K562 (cell line): Measurements from ENCODE around the gene LYPLA2. TPM values are rescaled to one million over a fixed set of nuclear protein-coding genes. Genes with fewer than 3 reads are reported as not detected.

Experiments
- ATAC-seq: fragments of 200-7000 bp; cut with Tn5 transposase; 3 replicates; pipeline ENCODE4 v1.9.1; 2020; ENCODE audit warnings: moderate library complexity
- BruUV-seq: library from RNA; stranded (reverse); fragments of 400-500 nt; replicated peaks from 2 replicates; lab custom pipeline; 2021; lab: Mats Ljungman, UMichigan
- CTCF ChIA-PET: fragments of 300-600 bp; formaldehyde crosslinking; extraction: SDS; loops from one replicate; lab custom pipeline; 2021; ENCODE audit warnings: low intra/inter-chr PET ratio; lab: Yijun Ruan, JAX
- POLR2A ChIA-PET: fragments of 300-600, 350-650 bp; sonication (Branson Sonifier 250); formaldehyde crosslinking; extraction: SDS; loops from one replicate; lab custom pipeline; 2021; ENCODE audit warnings: antibody characterized with exemption, inconsistent platforms; lab: Yijun Ruan, JAX
- DNase-seq, 4 experiments: peaks; one replicate each; pipeline versions ENCODE4 v3.0.0 to v3.0.0-alpha.2; 2011 to 2018; ENCODE audit warnings: low spot score in 3 of 4, mixed read lengths in 3 of 4; ENCODE audit errors: extremely low read depth in 1 of 4
- FAIRE-seq: peaks from 2 replicates; lab custom pipeline; 2011; peaks lifted over from hg19 to GRCh38; lab: Jason Lieb, UNC
- H2AFZ ChIP-seq: 2 replicates; pipeline ENCODE4 v1.6.0; 2011; ENCODE audit warnings: low read depth, low read length, control low read depth, inconsistent platforms
- H3K27ac ChIP-seq: fragments of 200-600 bp; 3 replicates; pipeline ENCODE4 v1.8.0; 2011; ENCODE audit warnings: low read depth, mild to moderate bottlenecking, control low read depth, inconsistent platforms, low read length, moderate library complexity, mixed read lengths; ENCODE audit errors: extremely low read depth
- H3K27me3 ChIP-seq, 2 experiments: fragments of 300-600 bp in 1 of 2; 2 replicates in 1 of 2; 3 replicates in 1 of 2; pipeline versions ENCODE4 v1.6.0 to v1.8.0; 2011; ENCODE audit warnings: inconsistent platforms in 2 of 2, low read length in 2 of 2, mild to moderate bottlenecking in 1 of 2, mixed read lengths in 1 of 2, moderate library complexity in 1 of 2; ENCODE audit not compliant: control insufficient read depth in 2 of 2, insufficient read depth in 2 of 2
- H3K36me3 ChIP-seq: fragments of 300-600 bp; 3 replicates; pipeline ENCODE4 v1.8.0; 2011; ENCODE audit warnings: mild to moderate bottlenecking, low read length, inconsistent platforms; ENCODE audit not compliant: control insufficient read depth, insufficient read depth
- H3K4me1 ChIP-seq, 2 experiments: fragments of 200-600 bp in 1 of 2; replicated peaks in 1 of 2; 2 replicates in 1 of 2; 3 replicates in 1 of 2; pipeline versions ENCODE4 v1.5.1 to v1.8.0; 2011; ENCODE audit warnings: inconsistent platforms in 2 of 2, low read length in 2 of 2, mild to moderate bottlenecking in 1 of 2, mixed read lengths in 1 of 2, moderate library complexity in 1 of 2; ENCODE audit not compliant: control insufficient read depth in 2 of 2, insufficient read depth in 2 of 2
- H3K4me2 ChIP-seq: 2 replicates; pipeline ENCODE4 v1.6.1; 2011; ENCODE audit warnings: low read length, control low read depth, inconsistent platforms, mixed read lengths; ENCODE audit not compliant: insufficient read depth
- H3K4me3 ChIP-seq: fragments of 200-600 bp; sonication (generic), shearing (Covaris generic); 2 replicates; pipeline ENCODE4 v1.5.1; 2016; ENCODE audit warnings: control low read depth, inconsistent platforms
- H3K79me2 ChIP-seq: fragments of 200-600 bp; 3 replicates; pipeline ENCODE4 v1.8.0; 2011; ENCODE audit warnings: low read length, inconsistent platforms; ENCODE audit not compliant: control insufficient read depth, insufficient read depth
- H3K9ac ChIP-seq, 2 experiments: 2 replicates each; pipeline versions ENCODE4 v1.6.0 to v1.6.1; 2011; ENCODE audit warnings: low read depth in 2 of 2, low read length in 2 of 2, control low read depth in 1 of 2, inconsistent platforms in 1 of 2, mild to moderate bottlenecking in 1 of 2, mixed read lengths in 1 of 2; ENCODE audit not compliant: insufficient read depth in 1 of 2
- H3K9me1 ChIP-seq: one replicate; pipeline ENCODE4 v1.6.0; 2011; ENCODE audit warnings: inconsistent platforms, mild to moderate bottlenecking, low read length, moderate library complexity; ENCODE audit not compliant: control insufficient read depth, insufficient read depth
- H3K9me3 ChIP-seq: replicated peaks from 2 replicates; pipeline ENCODE4 v1.5.1; 2011; ENCODE audit warnings: low read depth, low read length, inconsistent platforms; ENCODE audit not compliant: control insufficient read depth, insufficient read depth
- H4K20me1 ChIP-seq: replicated peaks from 2 replicates; pipeline ENCODE4 v1.6.1; 2011; ENCODE audit warnings: low read length, inconsistent platforms, mixed read lengths; ENCODE audit not compliant: control insufficient read depth, insufficient read depth
- ATF1 ChIP-seq, 2 experiments: fragments of 450-650 bp in 1 of 2; IDR thresholded peaks; 2 replicates each; pipeline ENCODE4 v1.6.1; 2016; ENCODE audit warnings: missing compliant biosample characterization in 1 of 2, missing genetic modification characterization in 1 of 2
- BCL6 ChIP-seq: fragments of 250-450 bp; sonication (Bioruptor Pico); IDR thresholded peaks from 2 replicates; pipeline ENCODE4 v1.4.0; 2020
- KHSRP ChIP-seq: fragments of 450-650 bp; IDR thresholded peaks from 2 replicates; pipeline ENCODE4 v1.6.1; 2017
- SRSF3 ChIP-seq: fragments of 200-400 bp; formaldehyde crosslinking; IDR thresholded peaks from 2 replicates; pipeline ENCODE4 v1.6.1; 2016; ENCODE audit warnings: mild to moderate bottlenecking, low read length, moderate library complexity; ENCODE audit not compliant: insufficient read depth
- TCF3 ChIP-seq: sonication (generic); formaldehyde crosslinking; IDR thresholded peaks from 2 replicates; pipeline ENCODE4 v1.4.0; 2020; ENCODE audit warnings: mild to moderate bottlenecking, missing genetic modification reagents
- TEAD1 ChIP-seq, 2 experiments: fragments of 450-650 bp in 1 of 2; sonication (generic) in 1 of 2; formaldehyde crosslinking; IDR thresholded peaks; 2 replicates each; pipeline versions ENCODE4 v1.4.0 to v1.8.0; 2020 to 2022; ENCODE audit warnings: mild to moderate bottlenecking in 2 of 2, missing genetic modification reagents in 1 of 2
- WHSC1 ChIP-seq: IDR thresholded peaks from one replicate; pipeline ENCODE4 v1.6.1; 2012; ENCODE audit warnings: low read length, control low read depth, inconsistent platforms
- ZBTB34 ChIP-seq: fragments of 250-450 bp; sonication (Bioruptor Pico); IDR thresholded peaks from 2 replicates; pipeline ENCODE4 v1.8.0; 2021; ENCODE audit warnings: mild to moderate bottlenecking, moderate library complexity
- ZNF311 ChIP-seq: fragments of 250-450 bp; sonication (Bioruptor Pico); IDR thresholded peaks from 2 replicates; pipeline ENCODE4 v1.4.0; 2020; ENCODE audit warnings: mild to moderate bottlenecking, moderate library complexity
- ZNF707 ChIP-seq: fragments of 250-450 bp; sonication (Bioruptor Pico); conservative IDR thresholded peaks from 2 replicates; pipeline ENCODE4 v1.8.0; 2022; ENCODE audit warnings: inconsistent platforms, mild to moderate bottlenecking, moderate library complexity
- ZNF75A ChIP-seq: fragments of 450-650 bp; formaldehyde crosslinking; IDR thresholded peaks from 2 replicates; pipeline ENCODE4 v1.4.0; 2020; ENCODE audit warnings: mild to moderate bottlenecking
- WGBS: fragments of 100-300 bp; shearing (Covaris generic); methylation state at CpG from one replicate; pipeline ENCODE4 v1.1.6; 2016; ENCODE audit warnings: low coverage, mixed read lengths; ENCODE audit not compliant: insufficient coverage; ENCODE audit errors: missing lambda C conversion rate; 5-methylcytosine and 5-hydroxymethylcytosine counted together
- in situ Hi-C: fragments of 300-500 bp; cut with MboI; formaldehyde crosslinking; loops from 4 replicates; pipeline ENCODE4 v1.15.0; 2018; ENCODE audit warnings: inconsistent platforms, mixed read lengths
- intact Hi-C: fragments of 100-400 bp; cut with micrococcal nuclease; formaldehyde crosslinking; loops from 2 replicates; pipeline ENCODE4 v1.14.2; 2022
- polyA plus RNA-seq, 8 experiments: library from polyadenylated mRNA; depleted of rRNA in 4 of 8; stranded (reverse) in 5 of 8; unstranded in 3 of 8; fragments of >200 nt; fragmentation: Nextera tagmentation in 2 of 8; fragmentation: Illumina TruSeq in 1 of 8; extraction: Ambion mirVana in 2 of 8; extraction: Trizol in 1 of 8; gene quantifications; 2 replicates each; pipeline versions ENCODE4 v1.2.1 to v1.2.3, GENCODE V29; 2011 to 2014; ENCODE audit warnings: inconsistent platforms in 1 of 8, missing spikeins in 1 of 8
- total RNA-seq, 7 experiments: library from RNA; depleted of rRNA in 6 of 7; stranded (reverse); fragments of >200 nt in 6 of 7; fragmentation: Illumina TruSeq in 2 of 7; extraction: Trizol in 2 of 7; gene quantifications; 2 replicates each; pipeline versions ENCODE4 v1.2.1 to v1.2.3, GENCODE V29; 2011 to 2021; ENCODE audit warnings: low replicate concordance in 1 of 7
- TF ChIP-seq, protein P1 (sequence below), 2 experiments: fragments of 450-650 bp; IDR thresholded peaks; 2 replicates each; pipeline ENCODE4 v1.6.1; 2018; ENCODE audit warnings: mild to moderate bottlenecking in 2 of 2, low read depth in 1 of 2; ENCODE audit not compliant: partially characterized antibody in 2 of 2
- TF ChIP-seq, protein P2 (sequence below): sonication (generic); formaldehyde crosslinking; IDR thresholded peaks from 2 replicates; pipeline ENCODE4 v1.4.0; 2020; ENCODE audit warnings: mild to moderate bottlenecking, missing genetic modification reagents

LYPLA2 gene
- total and polyA plus RNA-seq, 9 of the 15 experiments (the other 6 are each of a cell fraction or from before 2014, with no cell fraction given) = 3.9 to 128 (median 60.1) TPM

GRCh38 chr1:23777979-23778814, 12.7 kb upstream of the LYPLA2 start, which contains the start of gene PITHD1:
PITHD1 (plus strand) TSS chr1:23778418; CDS start chr1:23778516, 98 bp downstream.
- Histone ChIP-seq H3K27me3 (no peaks in the 10 kb centered on the region), H2AFZ (peak within 1 kb of the TSS; percentile 95), H3K79me2 (peaks cover 88% of the 10 kb centered on the region), H3K4me3 (peak within 1 kb of the TSS; percentile 78), H3K4me1 (peaks cover 12 to 42% of the 10 kb centered on the region in 2 experiments; a peak in 3 of 5 replicates), H3K9me1 (no peaks in the 10 kb centered on the region), H3K36me3 (peaks cover 39% of the 10 kb centered on the region), H4K20me1 (0 out of 2 replicates have a peak, but pooled peaks cover 8% of the 10 kb centered on the region), H3K27ac (peak within 1 kb of the TSS; percentile 97), H3K9me3 (no peaks in the 10 kb centered on the region), H3K4me2 (peak within 1 kb of the TSS; percentile 100), H3K9ac (peak within 1 kb of the TSS; percentile 89 to 98)
- WGBS = under 1% methylated on average over 76 of the region's 91 CpGs
- intact Hi-C loops (loop anchor here (1.0 kb wide), 1 partner anchor 22 kb away; the partner anchor contains the start of gene GALE), in situ Hi-C loops (no loop called here)
- peak; percentile 94 for FAIRE-seq
- BruUV-seq = no TSS peak
- ChIA-PET POLR2A (interaction anchor here (0.6 to 7.8 kb wide), 26 partner anchors 10 to 576 kb away, joined by 3 to 197 read pairs (median 4); partner anchors contain the start of genes LYPLA2, PNRC2 and RPL11), CTCF (no interaction called here)
- peak; percentile 88 for ATAC-seq
- peak; percentile 96 to 99 (median 98) for DNase-seq
- no peak for TF ChIP-seq ZNF311 (CRISPR knock-in tag)
- no peak; a peak in 1 of 4 replicates for TF ChIP-seq TEAD1 (CRISPR knock-in tag; IDR thresholded peaks at IDR 0.05)
- TF ChIP-seq, protein P1, sequence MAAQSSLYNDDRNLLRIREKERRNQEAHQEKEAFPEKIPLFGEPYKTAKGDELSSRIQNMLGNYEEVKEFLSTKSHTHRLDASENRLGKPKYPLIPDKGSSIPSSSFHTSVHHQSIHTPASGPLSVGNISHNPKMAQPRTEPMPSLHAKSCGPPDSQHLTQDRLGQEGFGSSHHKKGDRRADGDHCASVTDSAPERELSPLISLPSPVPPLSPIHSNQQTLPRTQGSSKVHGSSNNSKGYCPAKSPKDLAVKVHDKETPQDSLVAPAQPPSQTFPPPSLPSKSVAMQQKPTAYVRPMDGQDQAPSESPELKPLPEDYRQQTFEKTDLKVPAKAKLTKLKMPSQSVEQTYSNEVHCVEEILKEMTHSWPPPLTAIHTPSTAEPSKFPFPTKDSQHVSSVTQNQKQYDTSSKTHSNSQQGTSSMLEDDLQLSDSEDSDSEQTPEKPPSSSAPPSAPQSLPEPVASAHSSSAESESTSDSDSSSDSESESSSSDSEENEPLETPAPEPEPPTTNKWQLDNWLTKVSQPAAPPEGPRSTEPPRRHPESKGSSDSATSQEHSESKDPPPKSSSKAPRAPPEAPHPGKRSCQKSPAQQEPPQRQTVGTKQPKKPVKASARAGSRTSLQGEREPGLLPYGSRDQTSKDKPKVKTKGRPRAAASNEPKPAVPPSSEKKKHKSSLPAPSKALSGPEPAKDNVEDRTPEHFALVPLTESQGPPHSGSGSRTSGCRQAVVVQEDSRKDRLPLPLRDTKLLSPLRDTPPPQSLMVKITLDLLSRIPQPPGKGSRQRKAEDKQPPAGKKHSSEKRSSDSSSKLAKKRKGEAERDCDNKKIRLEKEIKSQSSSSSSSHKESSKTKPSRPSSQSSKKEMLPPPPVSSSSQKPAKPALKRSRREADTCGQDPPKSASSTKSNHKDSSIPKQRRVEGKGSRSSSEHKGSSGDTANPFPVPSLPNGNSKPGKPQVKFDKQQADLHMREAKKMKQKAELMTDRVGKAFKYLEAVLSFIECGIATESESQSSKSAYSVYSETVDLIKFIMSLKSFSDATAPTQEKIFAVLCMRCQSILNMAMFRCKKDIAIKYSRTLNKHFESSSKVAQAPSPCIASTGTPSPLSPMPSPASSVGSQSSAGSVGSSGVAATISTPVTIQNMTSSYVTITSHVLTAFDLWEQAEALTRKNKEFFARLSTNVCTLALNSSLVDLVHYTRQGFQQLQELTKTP (IDR thresholded peaks at IDR 0.05; ENCODE audit: low read depth in 1 of 2, partially characterized antibody in 2 of 2) = peak in 1 of 2 experiments; percentile 88
- no peak for TF ChIP-seq WHSC1
- TF ChIP-seq TCF3 (CRISPR knock-in tag) = peak; percentile 97
- TF ChIP-seq, protein P2, sequence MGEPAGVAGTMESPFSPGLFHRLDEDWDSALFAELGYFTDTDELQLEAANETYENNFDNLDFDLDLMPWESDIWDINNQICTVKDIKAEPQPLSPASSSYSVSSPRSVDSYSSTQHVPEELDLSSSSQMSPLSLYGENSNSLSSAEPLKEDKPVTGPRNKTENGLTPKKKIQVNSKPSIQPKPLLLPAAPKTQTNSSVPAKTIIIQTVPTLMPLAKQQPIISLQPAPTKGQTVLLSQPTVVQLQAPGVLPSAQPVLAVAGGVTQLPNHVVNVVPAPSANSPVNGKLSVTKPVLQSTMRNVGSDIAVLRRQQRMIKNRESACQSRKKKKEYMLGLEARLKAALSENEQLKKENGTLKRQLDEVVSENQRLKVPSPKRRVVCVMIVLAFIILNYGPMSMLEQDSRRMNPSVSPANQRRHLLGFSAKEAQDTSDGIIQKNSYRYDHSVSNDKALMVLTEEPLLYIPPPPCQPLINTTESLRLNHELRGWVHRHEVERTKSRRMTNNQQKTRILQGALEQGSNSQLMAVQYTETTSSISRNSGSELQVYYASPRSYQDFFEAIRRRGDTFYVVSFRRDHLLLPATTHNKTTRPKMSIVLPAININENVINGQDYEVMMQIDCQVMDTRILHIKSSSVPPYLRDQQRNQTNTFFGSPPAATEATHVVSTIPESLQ (CRISPR knock-in tag) = 0 out of 2 replicates have a peak, but pooled peaks have one; percentile 67
- TF ChIP-seq BCL6 (CRISPR knock-in tag) = no peak
- peak; percentile 83 for TF ChIP-seq ATF1 (CRISPR knock-in tag; IDR thresholded peaks at IDR 0.05)
- peak; percentile 97 for TF ChIP-seq ATF1 (tag; IDR thresholded peaks at IDR 0.05)
- TF ChIP-seq SRSF3 = no peak
- TF ChIP-seq ZNF707 (CRISPR knock-in tag) = no peak
- no peak for TF ChIP-seq KHSRP
- TF ChIP-seq ZNF75A (CRISPR knock-in tag) = no peak
- no peak for TF ChIP-seq ZBTB34 (CRISPR knock-in tag)
